CD4-positive, alpha-beta T cell treated with Interleukin-12 subunit alpha and Interleukin-12 subunit beta, for 1 hour (primary cell): ENCODE data around the gene CTAG1B.
"Not testable (repeated sequence)": the region's sequence is repeated elsewhere in the genome, so short reads cannot be mapped to it uniquely, and the experiment has no call there.

Source experiments
- DNase-seq: peaks from one replicate; pipeline ENCODE4 v3.0.0-alpha.2; 2020

CTAG1B gene

GRCh38 chrX:154582994-154583393 is 36.1 kb downstream of the CTAG1B start:
- DNase-seq: not testable (repeated sequence)

GRCh38 chrX:154575076-154575475 is 44.0 kb downstream of the CTAG1B start:
- not testable (repeated sequence) for DNase-seq

GRCh38 chrX:154573061-154573460 is 46.0 kb downstream of the CTAG1B start:
- DNase-seq: not testable (repeated sequence)

- not testable (repeated sequence) for DNase-seq
Measured at GRCh38 chrX:154570361-154570760, 48.7 kb downstream of the CTAG1B start.
